ENCODE results near the gene RBM47.

Gene RBM47

DNA sequence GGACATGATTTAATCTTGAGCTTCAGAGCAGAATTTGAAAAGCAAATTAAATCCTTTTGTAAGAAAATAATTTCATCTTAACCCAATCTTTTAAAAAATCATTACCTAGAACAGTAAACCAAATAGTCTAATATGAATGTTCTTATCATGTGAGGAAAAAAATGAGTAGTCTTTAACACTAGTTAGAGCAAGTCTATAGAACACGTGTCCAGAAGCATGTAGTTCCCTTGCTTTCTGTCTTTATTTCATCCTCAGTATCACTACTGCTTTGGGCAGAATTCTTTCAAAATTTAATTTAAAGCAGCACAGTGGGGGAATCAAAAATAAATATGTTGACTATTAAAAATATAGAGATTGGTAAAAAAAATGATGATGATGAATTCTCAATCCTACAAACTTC, 2.1 kb downstream of the RBM47 start:
- TF ChIP-seq POU2F2 (IDR thresholded peaks at IDR 0.05; ENCODE audit: low read depth, low read length) (no peak), PAX5 (IDR thresholded peaks at IDR 0.05; ENCODE audit: insufficient read depth, low read length, severe bottlenecking) (no peak), SPI1 (IDR thresholded peaks at IDR 0.05; ENCODE audit: low read depth, low read length) (no peak), POLR2AphosphoS5 (IDR thresholded peaks at IDR 0.05; ENCODE audit: low read depth, low read length) (no peak), TAF1 (IDR thresholded peaks at IDR 0.05; ENCODE audit: low read depth, low read length) (no peak), POLR2A (IDR thresholded peaks at IDR 0.05; ENCODE audit: low read depth, low read length) (no peak)
- DNase-seq (ENCODE audit: insufficient read length, low spot score), result no peak
- no peak for FAIRE-seq

DNA sequence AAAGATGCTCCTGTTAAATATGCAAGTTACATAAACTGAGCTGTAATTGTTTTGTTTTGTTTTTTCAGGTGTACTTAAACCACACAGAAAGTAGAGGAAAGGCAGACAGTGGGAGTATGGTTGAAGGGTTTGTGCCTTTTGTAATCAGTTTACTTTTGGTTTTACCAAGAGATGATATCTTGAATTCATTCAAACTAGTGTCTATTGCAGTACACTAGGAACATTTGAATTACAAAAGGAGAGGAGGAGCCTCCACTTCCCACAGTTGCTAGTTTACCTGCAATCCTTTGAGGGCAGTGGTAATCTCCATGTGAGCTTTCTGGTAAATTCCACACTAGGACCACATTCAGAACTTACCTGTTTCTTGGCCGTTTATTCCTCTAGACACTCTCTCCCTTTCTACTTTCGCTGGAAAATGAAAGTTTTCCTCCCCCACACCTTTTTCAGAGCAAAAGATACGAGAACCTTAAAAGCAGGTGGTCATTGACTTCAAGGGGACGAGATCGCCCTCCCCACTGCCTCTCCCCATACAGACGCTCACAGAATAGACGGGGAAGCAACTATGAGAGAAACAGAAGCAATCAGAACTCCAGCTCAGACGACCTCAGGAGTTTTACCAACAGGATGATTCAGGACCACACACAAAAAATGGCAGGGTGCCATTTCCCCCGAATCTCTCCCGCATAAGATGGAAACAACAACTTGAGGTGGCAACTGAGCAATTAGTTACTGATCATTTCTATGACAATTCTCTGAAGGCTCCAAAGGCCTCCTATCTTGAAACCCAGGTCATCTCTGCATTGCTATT, 3.3 kb downstream of the RBM47 start:
- TF ChIP-seq PAX5 (IDR thresholded peaks at IDR 0.05; ENCODE audit: insufficient read depth, low read length, severe bottlenecking) (no peak), POU2F2 (IDR thresholded peaks at IDR 0.05; ENCODE audit: low read depth, low read length) (no peak), POLR2AphosphoS5 (IDR thresholded peaks at IDR 0.05; ENCODE audit: low read depth, low read length) (no peak), TAF1 (IDR thresholded peaks at IDR 0.05; ENCODE audit: low read depth, low read length) (no peak), SPI1 (IDR thresholded peaks at IDR 0.05; ENCODE audit: low read depth, low read length) (no peak), POLR2A (IDR thresholded peaks at IDR 0.05; ENCODE audit: low read depth, low read length) (no peak)
- no peak for FAIRE-seq
- no peak for DNase-seq (ENCODE audit: insufficient read length, low spot score)

DNA sequence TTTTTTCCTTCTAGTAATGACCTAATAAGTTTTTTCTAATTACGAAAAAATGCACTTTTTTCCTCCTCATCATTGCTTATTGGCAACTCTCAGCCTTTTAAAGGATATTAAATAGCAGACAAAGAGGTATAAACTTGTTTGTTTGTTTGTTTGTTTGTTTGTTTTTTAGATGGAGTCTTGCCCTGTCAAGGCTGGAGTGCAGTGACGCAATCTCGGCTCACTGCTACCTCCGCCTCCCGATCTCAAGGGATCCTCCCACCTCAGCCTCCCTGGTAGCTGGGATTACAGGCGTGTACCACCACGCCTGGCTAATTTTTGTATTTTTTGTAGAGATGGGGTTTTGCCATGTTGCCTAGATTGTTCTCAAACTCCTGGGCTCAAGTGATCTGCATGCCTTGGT, 6.0 kb downstream of the RBM47 start:
- no peak for FAIRE-seq
- DNase-seq (ENCODE audit: insufficient read length, low spot score), result no peak
- TF ChIP-seq POLR2A (IDR thresholded peaks at IDR 0.05; ENCODE audit: low read depth, low read length), result no peak
- no peak for TF ChIP-seq POU2F2 (IDR thresholded peaks at IDR 0.05; ENCODE audit: low read depth, low read length)
- TF ChIP-seq PAX5 (IDR thresholded peaks at IDR 0.05; ENCODE audit: insufficient read depth, low read length, severe bottlenecking), result no peak
- TF ChIP-seq POLR2AphosphoS5 (IDR thresholded peaks at IDR 0.05; ENCODE audit: low read depth, low read length), result no peak
- no peak for TF ChIP-seq SPI1 (IDR thresholded peaks at IDR 0.05; ENCODE audit: low read depth, low read length)
- no peak for TF ChIP-seq TAF1 (IDR thresholded peaks at IDR 0.05; ENCODE audit: low read depth, low read length)

DNA sequence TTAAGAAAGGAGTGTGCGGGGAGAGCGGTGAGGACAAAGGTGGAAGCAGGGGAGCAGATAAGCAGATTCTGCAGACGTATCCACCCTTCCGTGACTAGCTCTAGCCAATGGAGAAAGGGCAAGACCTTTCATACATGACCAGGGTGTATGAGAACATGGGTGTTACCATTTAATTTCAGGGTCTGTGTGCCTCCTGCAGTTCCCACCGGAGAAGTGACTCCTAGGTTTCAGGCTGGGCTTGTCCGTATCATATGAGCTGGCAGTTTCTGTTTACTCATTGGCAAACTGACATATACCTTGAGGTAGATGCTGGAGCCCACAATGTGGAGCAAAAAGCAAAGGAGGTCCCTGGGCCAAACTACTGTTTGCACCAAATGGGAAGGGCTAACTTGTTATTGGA, 6.8 kb downstream of the RBM47 start:
- FAIRE-seq, result peak; percentile 81
- TF ChIP-seq POU2F2 (IDR thresholded peaks at IDR 0.05; ENCODE audit: low read depth, low read length) (no peak), POLR2AphosphoS5 (IDR thresholded peaks at IDR 0.05; ENCODE audit: low read depth, low read length) (no peak), SPI1 (IDR thresholded peaks at IDR 0.05; ENCODE audit: low read depth, low read length) (no peak), TAF1 (IDR thresholded peaks at IDR 0.05; ENCODE audit: low read depth, low read length) (no peak), POLR2A (IDR thresholded peaks at IDR 0.05; ENCODE audit: low read depth, low read length) (no peak), PAX5 (IDR thresholded peaks at IDR 0.05; ENCODE audit: insufficient read depth, low read length, severe bottlenecking) (no peak)
- no peak for DNase-seq (ENCODE audit: insufficient read length, low spot score)

DNA sequence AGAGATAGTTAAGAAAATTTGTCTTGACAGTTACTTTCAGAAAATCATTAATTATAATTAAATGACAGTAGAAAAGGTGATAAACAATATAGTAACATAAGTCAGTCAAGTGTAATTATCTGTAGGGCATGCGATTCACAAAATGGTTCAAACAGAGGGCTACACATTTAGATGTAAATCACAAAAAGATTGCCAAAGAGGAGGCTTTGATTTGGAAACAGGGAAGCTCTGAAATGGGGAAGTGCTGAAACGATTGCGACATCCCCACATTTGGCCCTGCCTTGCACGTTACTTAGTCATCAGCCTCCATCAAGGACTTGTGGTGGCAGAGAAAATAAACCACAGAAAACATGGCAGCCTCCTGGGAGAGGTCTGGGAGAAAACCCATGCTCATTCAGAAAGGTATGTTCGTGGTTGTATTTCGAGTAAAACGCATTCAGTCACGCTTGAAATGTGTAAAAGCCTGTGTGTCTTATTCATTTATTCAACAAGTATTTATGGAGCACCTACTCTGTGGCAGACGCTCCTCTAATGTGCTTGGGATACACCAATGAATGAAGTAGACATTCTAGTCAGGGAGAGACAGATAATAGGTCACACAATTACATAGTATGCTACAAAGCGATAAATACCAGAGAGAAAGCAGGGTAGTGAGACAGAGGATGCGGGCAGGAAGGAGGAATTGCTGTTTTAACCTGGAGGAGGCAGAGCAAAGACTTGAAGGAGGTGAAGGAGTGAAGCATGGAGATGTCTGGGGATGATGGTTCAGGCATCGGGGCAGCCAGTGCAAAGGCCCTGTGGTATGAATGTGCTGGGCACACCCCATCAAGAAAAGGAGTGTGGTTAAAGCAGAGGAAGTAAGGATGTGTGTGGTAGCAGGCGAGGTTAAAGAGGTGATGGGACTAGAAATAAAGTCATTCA, 7.8 kb downstream of the RBM47 start:
- FAIRE-seq, result peak; percentile 93
- no peak for DNase-seq (ENCODE audit: insufficient read length, low spot score)

DNA sequence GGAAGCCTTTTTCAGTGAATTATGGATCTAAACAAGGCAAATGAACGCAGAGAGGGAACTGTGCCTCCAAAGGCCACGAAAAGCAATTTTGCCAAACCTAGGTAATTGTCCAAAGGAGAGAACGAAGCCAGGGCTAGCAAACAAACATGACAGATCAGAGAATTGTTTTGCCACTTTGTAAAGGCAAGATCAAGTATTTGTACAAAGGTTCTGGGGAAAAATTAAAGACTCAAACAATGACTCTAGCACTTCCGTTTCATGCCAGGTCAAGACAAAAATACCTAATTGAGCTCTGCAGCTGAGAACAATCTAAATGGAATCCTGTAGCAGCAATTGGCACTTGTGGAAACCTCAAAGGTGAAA, 8.5 kb downstream of the RBM47 start:
- FAIRE-seq (no peak), DNase-seq (ENCODE audit: insufficient read length, low spot score) (no peak)
- TF ChIP-seq PAX5 (IDR thresholded peaks at IDR 0.05; ENCODE audit: insufficient read depth, low read length, severe bottlenecking), result no peak
- no peak for TF ChIP-seq TAF1 (IDR thresholded peaks at IDR 0.05; ENCODE audit: low read depth, low read length)
- TF ChIP-seq POLR2A (IDR thresholded peaks at IDR 0.05; ENCODE audit: low read depth, low read length), result no peak
- no peak for TF ChIP-seq POU2F2 (IDR thresholded peaks at IDR 0.05; ENCODE audit: low read depth, low read length)
- peak; percentile 41 for TF ChIP-seq SPI1 (IDR thresholded peaks at IDR 0.05; ENCODE audit: low read depth, low read length)
- TF ChIP-seq POLR2AphosphoS5 (IDR thresholded peaks at IDR 0.05; ENCODE audit: low read depth, low read length), result no peak

More for the DNA sequence above, 7.8 kb downstream of the RBM47 start:
- TF ChIP-seq POLR2AphosphoS5 (IDR thresholded peaks at IDR 0.05; ENCODE audit: low read depth, low read length) (no peak), SPI1 (IDR thresholded peaks at IDR 0.05; ENCODE audit: low read depth, low read length) (peak; percentile 100), POU2F2 (IDR thresholded peaks at IDR 0.05; ENCODE audit: low read depth, low read length) (peak; percentile 33; the same call in 1 of the 2 replicates)

DNA sequence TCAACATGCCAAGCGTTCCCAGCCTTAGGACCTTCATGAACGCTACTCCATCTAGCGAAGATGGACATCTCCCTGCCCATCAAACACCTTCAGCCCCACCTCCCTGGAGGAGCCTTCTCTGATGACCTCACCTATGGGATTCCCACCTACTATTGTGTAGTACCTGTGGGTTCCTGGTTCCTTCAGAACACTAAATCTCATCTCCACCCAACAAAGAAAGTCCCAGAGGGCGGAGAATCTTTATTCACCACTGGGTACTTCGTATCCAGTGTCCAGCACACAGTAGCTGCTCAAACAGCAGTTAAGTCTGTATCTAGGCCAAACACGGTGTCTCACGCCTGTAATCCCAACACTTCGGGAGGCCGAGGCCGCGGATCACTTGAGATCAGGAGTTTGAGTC, 10.1 kb downstream of the RBM47 start:
- DNase-seq (ENCODE audit: insufficient read length, low spot score), result no peak
- FAIRE-seq, result no peak
- TF ChIP-seq POLR2A (IDR thresholded peaks at IDR 0.05; ENCODE audit: low read depth, low read length) (no peak), POU2F2 (IDR thresholded peaks at IDR 0.05; ENCODE audit: low read depth, low read length) (no peak), PAX5 (IDR thresholded peaks at IDR 0.05; ENCODE audit: insufficient read depth, low read length, severe bottlenecking) (no peak), SPI1 (IDR thresholded peaks at IDR 0.05; ENCODE audit: low read depth, low read length) (no peak), TAF1 (IDR thresholded peaks at IDR 0.05; ENCODE audit: low read depth, low read length) (no peak), POLR2AphosphoS5 (IDR thresholded peaks at IDR 0.05; ENCODE audit: low read depth, low read length) (no peak)

DNA sequence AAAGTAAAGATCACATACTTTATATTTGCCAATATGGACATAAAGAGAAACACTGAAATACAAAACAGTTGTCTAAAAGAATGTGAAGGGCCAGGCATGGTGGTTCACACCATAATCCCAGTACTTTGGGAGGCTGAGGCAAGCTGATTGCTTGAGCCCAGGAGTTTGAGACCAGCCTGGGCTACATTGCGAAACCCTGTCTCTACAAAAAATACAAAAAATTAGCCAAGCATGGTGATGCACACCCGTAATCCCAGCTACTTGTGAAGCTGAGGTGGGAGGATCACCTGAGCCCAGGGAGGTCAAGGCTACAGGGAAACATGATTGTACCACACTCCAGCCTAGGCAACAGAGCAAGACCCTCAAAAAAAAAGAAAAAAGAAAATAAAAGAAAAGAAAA, 11.8 kb downstream of the RBM47 start:
- TF ChIP-seq POU2F2 (IDR thresholded peaks at IDR 0.05; ENCODE audit: low read depth, low read length) (no peak), POLR2AphosphoS5 (IDR thresholded peaks at IDR 0.05; ENCODE audit: low read depth, low read length) (no peak), PAX5 (IDR thresholded peaks at IDR 0.05; ENCODE audit: insufficient read depth, low read length, severe bottlenecking) (no peak), SPI1 (IDR thresholded peaks at IDR 0.05; ENCODE audit: low read depth, low read length) (no peak), POLR2A (IDR thresholded peaks at IDR 0.05; ENCODE audit: low read depth, low read length) (no peak), TAF1 (IDR thresholded peaks at IDR 0.05; ENCODE audit: low read depth, low read length) (no peak)
- DNase-seq (ENCODE audit: insufficient read length, low spot score) (no peak), FAIRE-seq (no peak)

DNA sequence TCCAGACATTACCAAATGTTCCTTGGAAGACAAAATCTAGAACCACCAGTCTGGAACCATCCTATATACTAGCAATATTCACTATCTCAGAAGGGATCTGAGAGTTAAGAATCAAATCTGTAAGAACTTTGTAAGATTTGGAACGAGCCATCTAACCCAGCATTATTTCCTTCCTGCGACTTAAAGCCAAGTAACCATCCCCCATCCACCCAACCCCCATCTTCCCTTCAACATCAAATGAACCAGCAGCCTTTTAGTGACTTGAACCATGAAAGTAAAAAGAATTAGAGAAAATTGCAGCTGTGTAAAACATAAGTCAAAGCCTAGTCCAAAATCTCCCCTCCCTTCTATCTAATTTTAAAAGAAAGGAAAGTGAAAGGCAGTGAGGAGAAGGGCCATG, 15.6 kb downstream of the RBM47 start:
- TF ChIP-seq POLR2A (IDR thresholded peaks at IDR 0.05; ENCODE audit: low read depth, low read length), result no peak
- DNase-seq (ENCODE audit: insufficient read length, low spot score), result no peak
- no peak for FAIRE-seq
